Right ventricle myocardium superior (tissue), 1 donor: Measurements from ENCODE around the gene GSTA4. TPM values are rescaled to one million over a fixed set of nuclear protein-coding genes. Genes with fewer than 3 reads are reported as not detected.
"Not testable (repeated sequence)": the region's sequence is repeated elsewhere in the genome, so short reads cannot be mapped to it uniquely, and the experiment has no call there.

ENCODE experiments used
- ATAC-seq: fragments of 200-7000 bp; cut with Tn5 transposase; one replicate; pipeline ENCODE4 v1.9.1; 2020; ENCODE audit warnings: mild to moderate bottlenecking; ENCODE audit not compliant: poor library complexity
- DNase-seq: peaks from one replicate; pipeline ENCODE4 v3.0.0-alpha.2; 2020
- intact Hi-C: fragments of 100-400 bp; cut with DNase I; formaldehyde crosslinking; loops from one replicate; pipeline ENCODE4 v1.11.2; 2022
- total RNA-seq: library from RNA; stranded (reverse); fragmentation: NEBNext Ultra II Directional; extraction: Animal tissue kit (Norgen Biotek cat#: 25700); gene quantifications from one replicate; pipeline ENCODE4 v1.2.1, GENCODE V29; 2021
- donor health status: DM: no; HTN: yes; CAD: no; lungs with severe emphysema.

Gene GSTA4
- total RNA-seq, 1 donor from 2014 or later, result 7.0 TPM

DNA sequence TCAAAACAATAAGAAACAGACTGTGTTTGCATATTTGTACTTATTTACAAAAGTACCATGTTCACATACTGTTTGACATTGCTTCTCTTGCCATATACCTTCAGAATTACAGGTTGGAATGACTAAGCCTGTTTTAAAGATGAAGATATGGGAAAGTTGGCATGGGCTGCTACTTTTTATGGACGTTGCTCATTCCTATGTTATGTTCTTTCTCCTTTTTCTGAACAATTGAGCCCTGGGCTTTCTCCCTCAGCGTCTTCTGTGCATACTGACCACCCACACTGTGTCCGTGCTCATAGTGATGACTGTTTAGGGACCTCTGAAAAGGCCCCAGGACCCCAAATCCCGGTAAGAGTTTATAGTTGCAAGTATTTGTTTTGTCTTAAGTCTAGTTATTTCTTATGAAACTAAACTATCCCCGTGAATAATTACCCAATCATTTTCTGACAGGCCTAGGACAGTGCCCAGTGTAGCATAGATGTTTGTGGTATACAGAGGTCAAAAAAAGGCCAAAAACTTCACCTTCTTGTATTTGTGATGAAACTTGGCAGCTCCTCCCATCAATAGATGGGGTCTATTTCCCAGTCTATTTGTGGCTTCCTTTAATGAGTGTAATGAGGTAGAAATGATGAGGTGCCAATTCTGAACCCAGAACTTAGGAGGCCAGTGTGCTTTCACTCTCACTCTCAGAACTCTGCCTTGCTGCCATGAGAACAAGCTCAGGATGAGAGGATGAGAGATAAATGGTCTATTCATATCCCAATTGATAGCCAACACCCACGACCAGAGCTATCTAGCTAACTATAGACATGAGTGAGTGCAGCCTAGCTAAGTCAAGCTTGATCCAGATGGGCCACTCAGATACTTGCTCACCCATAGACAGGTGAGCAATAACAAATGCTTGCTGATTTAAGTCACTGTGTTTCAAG, 40.9 kb downstream of the GSTA4 start:
- ATAC-seq (no peak), DNase-seq (no peak)
- intact Hi-C loops, result no loop called here

- DNase-seq, result no peak
- ATAC-seq, result no peak
- intact Hi-C loops, result no loop called here
Observed at GRCh38 chr6:52946306-52946705, 48.8 kb downstream of the GSTA4 start.

- DNase-seq, ATAC-seq, intact Hi-C loops: not testable (repeated sequence)
Observed at GRCh38 chr6:52942821-52943220, 52.3 kb downstream of the GSTA4 start.

GRCh38 chr6:52942221-52942620, 52.9 kb downstream of the GSTA4 start:
- intact Hi-C loops, result no loop called here
- ATAC-seq, result no peak
- DNase-seq, result no peak

DNA sequence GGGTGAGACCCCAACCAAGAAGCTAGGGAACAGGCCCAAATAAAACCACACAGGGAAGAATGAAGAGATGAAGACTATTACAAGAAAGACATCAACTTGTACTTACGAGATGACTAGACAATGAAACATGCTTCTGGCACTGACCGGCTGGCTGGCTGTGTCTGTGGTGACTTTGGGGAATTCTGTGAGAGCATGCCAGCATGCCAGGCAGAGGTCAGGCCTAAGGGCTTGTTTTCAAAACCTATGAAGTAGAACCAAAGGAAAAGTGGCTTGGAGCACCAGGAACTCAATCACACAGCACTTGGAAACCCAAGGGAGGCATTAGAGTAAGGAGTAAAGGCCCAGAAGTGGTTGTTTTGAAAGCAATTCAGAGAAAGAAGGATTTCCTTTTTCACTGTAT, 57.2 kb downstream of the GSTA4 start:
- intact Hi-C loops, result no loop called here
- DNase-seq, result no peak
- no peak for ATAC-seq

GRCh38 chr6:52933778-52934177, 61.3 kb downstream of the GSTA4 start:
- no peak for ATAC-seq
- intact Hi-C loops, result no loop called here
- no peak for DNase-seq

DNA sequence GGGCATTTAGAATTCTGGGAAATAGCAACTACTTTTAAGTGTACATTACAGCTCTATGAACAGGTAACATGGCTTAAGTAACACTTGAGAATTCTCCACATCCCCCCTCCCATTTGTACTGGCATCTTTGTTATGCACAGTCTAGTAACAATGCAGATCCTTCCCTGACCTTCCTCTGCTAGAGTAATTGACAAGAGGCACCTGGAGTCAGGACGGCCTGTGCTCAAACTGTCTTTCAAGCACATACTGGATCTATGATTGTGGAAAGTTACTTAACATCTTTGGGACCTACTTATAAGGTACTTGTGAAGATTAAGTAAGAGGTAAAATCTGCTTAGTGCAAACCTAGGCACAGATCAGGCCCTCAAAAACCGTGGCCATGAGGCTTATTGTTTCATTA, 63.7 kb downstream of the GSTA4 start:
- intact Hi-C loops, result no loop called here
- DNase-seq (no peak), ATAC-seq (no peak)

GRCh38 chr6:52929321-52930164, 65.5 kb downstream of the GSTA4 start:
- no peak for DNase-seq
- intact Hi-C loops, result no loop called here
- ATAC-seq, result no peak

Other genes starting within 250 kb of the GSTA4 start
- gene GSTA2, start 231.8 kb downstream of the GSTA4 start, total RNA-seq, result not detected
- gene GSTA1, start 191.5 kb downstream of the GSTA4 start, total RNA-seq, result not detected
- not detected for gene GSTA5, start 154.5 kb downstream of the GSTA4 start, total RNA-seq
- not detected for gene GSTA3, start 85.6 kb downstream of the GSTA4 start, total RNA-seq
- gene CILK1, start 66.5 kb upstream of the GSTA4 start, total RNA-seq, result 6.0 TPM
- 40.2 TPM for gene FBXO9, start 70.1 kb upstream of the GSTA4 start, total RNA-seq
- gene GCM1, start 153.6 kb upstream of the GSTA4 start, total RNA-seq, result not detected